ENCODE results near the gene ITGB3BP. TPM values are rescaled to one million over a fixed set of nuclear protein-coding genes. Genes with fewer than 3 reads are reported as not detected.

Gene ITGB3BP
- total RNA-seq, 4 donors from 2014 or later, result 7.0 to 11.7 (median 8.9) TPM

DNA sequence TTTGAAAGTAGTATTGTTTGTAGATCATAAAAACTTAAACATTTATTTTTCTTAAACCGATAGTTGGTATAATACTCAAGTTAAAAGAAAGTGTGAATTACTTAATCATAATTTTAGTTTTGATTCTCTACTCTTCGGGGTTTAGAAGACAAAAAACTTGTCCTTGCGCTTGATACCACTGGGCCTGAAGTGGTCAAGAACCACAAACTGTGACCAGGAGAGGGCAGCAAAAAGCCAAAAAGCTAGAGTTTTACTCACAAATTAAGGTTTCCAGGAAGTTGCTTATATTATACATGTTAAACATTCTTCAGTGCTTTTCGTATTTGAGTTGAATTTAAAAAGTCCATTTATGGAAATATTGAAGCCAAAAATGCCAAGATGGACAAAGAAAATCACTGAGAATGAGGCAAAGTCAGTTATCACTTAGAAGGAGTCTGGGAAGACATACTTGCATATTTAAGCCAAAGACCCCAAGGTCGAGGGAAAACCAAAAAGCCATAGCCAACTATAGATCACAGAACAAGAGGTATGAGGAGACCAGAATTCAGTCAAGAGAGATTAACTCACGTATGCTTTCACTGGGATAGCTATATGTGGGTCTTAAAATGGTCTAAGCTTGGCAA is 34.5 kb upstream of the ITGB3BP start:
- intact Hi-C loops (cut with DNase I; ENCODE audit: low total_unique reads), result no loop called here
- WGBS, 2 donors, result 82 to 85% methylated on average over 6 of the region's 6 CpGs
- H3K4me3 ChIP-seq (ENCODE audit: low read depth, poor library complexity, severe bottlenecking), result no peak overlapping the region
- no peak for DNase-seq (ENCODE audit: low spot score in 2 of 2)
- TF ChIP-seq, protein P1, sequence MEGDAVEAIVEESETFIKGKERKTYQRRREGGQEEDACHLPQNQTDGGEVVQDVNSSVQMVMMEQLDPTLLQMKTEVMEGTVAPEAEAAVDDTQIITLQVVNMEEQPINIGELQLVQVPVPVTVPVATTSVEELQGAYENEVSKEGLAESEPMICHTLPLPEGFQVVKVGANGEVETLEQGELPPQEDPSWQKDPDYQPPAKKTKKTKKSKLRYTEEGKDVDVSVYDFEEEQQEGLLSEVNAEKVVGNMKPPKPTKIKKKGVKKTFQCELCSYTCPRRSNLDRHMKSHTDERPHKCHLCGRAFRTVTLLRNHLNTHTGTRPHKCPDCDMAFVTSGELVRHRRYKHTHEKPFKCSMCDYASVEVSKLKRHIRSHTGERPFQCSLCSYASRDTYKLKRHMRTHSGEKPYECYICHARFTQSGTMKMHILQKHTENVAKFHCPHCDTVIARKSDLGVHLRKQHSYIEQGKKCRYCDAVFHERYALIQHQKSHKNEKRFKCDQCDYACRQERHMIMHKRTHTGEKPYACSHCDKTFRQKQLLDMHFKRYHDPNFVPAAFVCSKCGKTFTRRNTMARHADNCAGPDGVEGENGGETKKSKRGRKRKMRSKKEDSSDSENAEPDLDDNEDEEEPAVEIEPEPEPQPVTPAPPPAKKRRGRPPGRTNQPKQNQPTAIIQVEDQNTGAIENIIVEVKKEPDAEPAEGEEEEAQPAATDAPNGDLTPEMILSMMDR (IDR thresholded peaks at IDR 0.05), result no peak
- TF ChIP-seq POLR2A (IDR thresholded peaks at IDR 0.05), result no peak

DNA sequence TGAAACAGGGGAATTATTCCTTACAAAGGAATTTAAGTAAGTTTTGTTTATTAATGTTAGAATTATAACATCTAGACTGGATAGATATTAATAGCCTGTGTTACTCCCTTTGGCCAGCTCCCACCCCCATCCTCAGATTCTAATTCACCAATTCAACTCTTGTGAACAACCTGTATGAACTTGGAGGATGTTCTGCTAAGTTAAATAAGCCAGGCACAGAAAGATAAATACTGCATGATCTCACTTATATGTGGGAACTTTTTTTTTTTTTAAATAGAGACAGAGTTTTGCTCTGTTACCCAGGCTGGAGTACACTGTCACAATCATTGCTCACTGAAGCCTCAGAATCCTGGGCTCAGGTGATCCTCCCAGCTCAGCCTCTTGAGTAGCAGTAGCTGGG is 32.5 kb upstream of the ITGB3BP start:
- H3K4me3 ChIP-seq (ENCODE audit: low read depth, poor library complexity, severe bottlenecking), result no peak overlapping the region
- TF ChIP-seq POLR2A (IDR thresholded peaks at IDR 0.05), result no peak
- TF ChIP-seq, protein P1 (IDR thresholded peaks at IDR 0.05), result no peak
- intact Hi-C loops (cut with DNase I; ENCODE audit: low total_unique reads), result no loop called here
- no peak for DNase-seq (ENCODE audit: low spot score in 2 of 2)

DNA sequence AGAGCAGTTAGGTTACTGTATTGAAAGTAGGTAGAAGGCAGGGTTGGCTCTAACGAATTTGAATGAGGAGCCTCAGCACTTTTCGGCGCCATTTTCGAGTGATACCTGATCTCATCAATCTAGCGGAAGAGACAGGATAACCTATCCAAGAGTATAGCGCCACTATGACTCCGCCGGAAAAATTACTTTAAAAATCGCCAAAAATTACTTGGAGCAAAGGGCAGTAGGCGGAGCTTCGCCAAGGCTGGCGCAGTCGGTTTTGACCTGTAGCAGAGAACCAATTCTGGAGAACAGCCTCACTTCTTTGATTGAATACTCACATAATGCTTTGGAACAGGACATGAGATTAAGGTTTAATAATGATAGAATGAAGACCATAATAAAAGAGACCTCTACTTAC is 25.9 kb upstream of the ITGB3BP start:
- intact Hi-C loops (cut with DNase I; ENCODE audit: low total_unique reads), result no loop called here

DNA sequence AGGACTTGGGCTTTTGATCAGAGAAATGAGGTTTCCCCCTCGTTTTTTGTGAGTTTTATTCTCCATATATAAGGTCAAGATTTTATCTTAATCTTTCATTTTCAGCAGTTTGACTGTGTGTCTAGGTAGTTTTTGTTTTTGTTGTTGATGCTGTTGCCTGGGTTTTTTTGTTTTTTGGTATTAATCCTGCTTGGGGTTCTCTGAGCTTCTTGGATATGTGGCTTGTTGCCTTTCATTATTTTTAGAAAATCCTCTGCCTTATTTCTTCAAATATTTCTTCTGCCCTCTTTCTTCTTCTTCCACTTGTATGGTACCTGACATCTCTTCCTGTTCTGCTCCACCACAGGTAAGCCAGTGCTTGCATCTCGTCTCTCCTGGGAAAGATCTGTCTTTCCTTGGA is 25.3 kb upstream of the ITGB3BP start:
- no peak for DNase-seq (ENCODE audit: low spot score in 2 of 2)
- intact Hi-C loops (cut with DNase I; ENCODE audit: low total_unique reads), result no loop called here
- no peak for TF ChIP-seq POLR2A (IDR thresholded peaks at IDR 0.05)
- TF ChIP-seq, protein P1 (IDR thresholded peaks at IDR 0.05), result no peak
- 73 to 75% methylated on average over 2 of the region's 2 CpGs for WGBS, 2 donors
- H3K4me3 ChIP-seq (ENCODE audit: low read depth, poor library complexity, severe bottlenecking), result no peak overlapping the region

More for the DNA sequence above, 25.9 kb upstream of the ITGB3BP start:
- DNase-seq (ENCODE audit: low spot score in 2 of 2), result no peak
- WGBS, 2 donors, result 90 to 95% methylated on average over 13 of the region's 13 CpGs
- TF ChIP-seq, protein P1 (IDR thresholded peaks at IDR 0.05), result no peak
- no peak for TF ChIP-seq POLR2A (IDR thresholded peaks at IDR 0.05)
- H3K4me3 ChIP-seq (ENCODE audit: low read depth, poor library complexity, severe bottlenecking), result no peak overlapping the region

DNA sequence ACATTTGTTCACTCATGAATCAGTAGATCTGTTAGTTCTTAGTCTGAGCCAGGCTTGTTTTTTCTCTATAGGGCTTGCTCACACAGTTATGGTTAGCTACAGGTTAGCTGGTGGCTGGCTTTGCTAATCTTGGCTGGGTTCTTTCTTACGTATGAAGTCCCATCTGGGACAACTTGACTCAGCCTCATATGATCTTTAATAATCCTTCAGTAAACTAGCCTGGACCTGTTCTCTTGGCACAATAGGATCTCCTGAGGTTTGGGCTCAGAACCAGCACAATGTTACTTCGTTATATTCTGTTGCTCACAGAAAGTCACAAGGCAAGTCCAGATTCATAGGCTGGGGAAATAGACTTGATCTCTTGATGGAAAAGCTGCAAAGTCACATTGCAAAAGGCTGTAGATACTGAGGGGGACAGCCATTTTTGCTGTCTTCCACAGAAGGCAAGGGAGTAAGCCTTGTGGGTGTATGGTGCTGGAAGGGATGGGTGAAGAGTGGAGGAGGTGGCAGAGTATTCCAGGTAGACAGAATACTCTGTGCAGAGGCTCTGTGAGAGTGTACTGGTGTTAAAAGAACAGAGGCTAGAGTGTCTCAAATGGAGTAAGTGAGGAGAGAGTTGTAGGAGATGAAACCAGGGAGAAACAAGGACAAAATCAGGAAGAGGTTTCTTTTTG is 24.7 kb upstream of the ITGB3BP start:
- intact Hi-C loops (cut with DNase I; ENCODE audit: low total_unique reads), result no loop called here
- TF ChIP-seq, protein P1 (IDR thresholded peaks at IDR 0.05), result no peak
- no peak for TF ChIP-seq POLR2A (IDR thresholded peaks at IDR 0.05)
- peak in 1 of 2 donors; percentile 69 for DNase-seq (ENCODE audit: low spot score in 2 of 2)
- 26 to 52% methylated on average over 2 of the region's 2 CpGs for WGBS, 2 donors
- H3K4me3 ChIP-seq (ENCODE audit: low read depth, poor library complexity, severe bottlenecking), result no peak overlapping the region
